ENCODE measurements around the gene GABPB2. TPM values are rescaled to one million over a fixed set of nuclear protein-coding genes. Genes with fewer than 3 reads are reported as not detected.

Gene GABPB2
- total RNA-seq, result 11.8 and 14.1 TPM in 2 replicates

GRCh38 chr1:151070474-151071276 is at the start of gene GABPB2:
Gene GABPB2, plus strand, starts transcription at chr1:151070761. Its CDS starts 17,429 bp downstream, at chr1:151088190.

DNA sequence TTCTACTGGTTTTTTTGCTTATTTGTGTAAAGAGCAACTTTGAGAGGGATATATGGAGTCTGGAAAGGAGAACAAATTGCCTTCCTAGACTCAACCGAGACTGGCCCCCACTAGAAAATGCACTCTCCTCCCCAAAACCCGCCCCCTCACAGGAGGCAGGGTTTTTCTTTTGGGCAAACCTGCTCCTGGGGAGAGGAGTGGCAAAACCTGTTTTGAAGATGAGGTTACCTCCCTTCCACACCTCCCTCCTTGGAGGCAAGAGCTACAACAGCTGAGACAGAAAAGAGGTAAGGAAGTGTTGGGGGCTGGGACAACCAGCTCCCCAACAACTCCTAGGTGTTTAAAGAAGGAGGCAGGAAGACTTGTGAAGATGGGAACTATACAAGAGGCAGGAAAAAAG is 34.2 kb upstream of the GABPB2 start, which contains the start of gene BNIPL:
BNIPL (plus strand) TSS at position 231 of the 400 bp plus-strand sequence; CDS start at position 371, 140 bp downstream.

DNA sequence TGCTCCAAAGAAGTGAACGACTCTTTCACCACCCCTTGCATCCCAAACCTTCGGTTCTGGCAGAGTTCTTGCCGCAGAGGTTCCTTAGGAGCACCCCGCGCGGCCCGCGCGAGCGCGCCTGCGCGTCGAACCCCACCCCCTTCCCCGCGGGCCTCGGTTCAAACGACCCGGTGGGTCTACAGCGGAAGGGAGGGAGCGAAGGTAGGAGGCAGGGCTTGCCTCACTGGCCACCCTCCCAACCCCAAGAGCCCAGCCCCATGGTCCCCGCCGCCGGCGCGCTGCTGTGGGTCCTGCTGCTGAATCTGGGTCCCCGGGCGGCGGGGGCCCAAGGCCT is 23.0 kb upstream of the GABPB2 start, which contains the start of gene C1orf56:
C1orf56 (plus strand) TSS at position 161 of the 334 bp plus-strand sequence; CDS start at position 258, 97 bp downstream.

GRCh38 chr1:151059109-151060006 is 11.2 kb upstream of the GABPB2 start, which contains the start of gene CDC42SE1:
Gene CDC42SE1, minus strand, starts transcription at chr1:151059622. Its CDS starts 3,892 bp downstream, at chr1:151055730.

DNA sequence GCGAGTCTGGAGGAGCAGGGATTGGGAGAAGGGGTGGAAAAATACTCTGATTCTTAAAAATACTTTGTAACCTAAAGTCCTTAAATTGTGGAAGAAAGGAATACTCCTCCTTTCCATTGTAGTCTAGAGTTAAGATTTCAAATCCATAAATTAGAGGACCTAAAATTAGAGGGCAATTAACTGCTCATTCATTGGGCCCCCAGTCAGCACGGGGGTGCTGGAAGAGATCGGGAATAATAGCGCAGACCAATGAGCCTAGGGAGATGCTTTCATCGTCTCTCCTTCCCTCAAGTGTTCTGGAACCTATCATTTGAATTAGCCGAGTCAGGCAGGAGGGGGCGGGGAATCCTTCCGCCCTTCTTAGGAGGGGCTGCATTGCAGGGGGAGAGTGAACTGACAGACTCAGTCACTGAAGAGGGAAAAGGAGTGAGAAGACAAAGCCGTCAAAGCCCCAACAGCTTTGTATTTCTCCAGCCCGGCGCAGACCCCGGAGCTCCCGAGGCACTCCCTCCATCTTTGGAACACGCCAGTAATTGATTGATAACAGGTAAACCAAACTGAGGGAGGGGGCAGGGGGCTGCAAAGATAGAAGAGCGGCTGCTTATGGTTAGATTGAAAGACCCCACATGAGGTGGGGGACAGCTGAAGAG is 10.4 kb upstream of the GABPB2 start, which contains the start of gene MLLT11:
MLLT11 (plus strand) TSS at position 391 of the 650 bp plus-strand sequence. CDS start 6,828 bp downstream, outside the sequence.

GRCh38 chr1:151146412-151147131 is 76.0 kb downstream of the GABPB2 start, which contains the start of gene SEMA6C:
Gene SEMA6C, minus strand, starts transcription at chr1:151146631. Its CDS starts 4,010 bp downstream, at chr1:151142621.

DNA sequence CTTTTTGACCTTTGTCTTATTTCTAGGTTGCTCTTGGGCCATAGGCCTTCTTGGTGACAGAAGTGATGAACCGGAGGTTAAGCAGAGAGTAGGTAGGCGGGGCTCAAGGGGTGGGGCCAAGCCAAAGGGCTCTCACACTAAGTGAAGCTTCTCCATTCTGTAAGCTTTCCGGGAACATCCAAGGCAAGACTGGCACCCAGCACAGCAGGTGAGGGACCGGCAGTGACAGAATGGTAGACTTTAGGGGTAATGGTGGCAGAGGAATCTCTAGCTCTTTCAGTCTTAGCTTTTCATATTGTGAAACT is 85.9 kb downstream of the GABPB2 start, which contains the start of gene TNFAIP8L2:
TNFAIP8L2 (plus strand) TSS at position 135 of the 305 bp plus-strand sequence. CDS start 2,049 bp downstream, outside the sequence.

GRCh38 chr1:151165738-151166504 is 95.4 kb downstream of the GABPB2 start, which contains the start of the genes LYSMD1 and SCNM1:
Gene LYSMD1, minus strand, starts transcription at chr1:151165902. Its CDS starts 644 bp downstream, at chr1:151165258.
Gene SCNM1, plus strand, starts transcription at chr1:151166144. Its CDS starts 9 bp downstream, at chr1:151166153.

Other genes with a start within 250 kb of the GABPB2 start
- 27.6 and 36.8 TPM in 2 replicates for gene ARNT, start 194.2 kb upstream of the GABPB2 start, total RNA-seq
- not detected in 2 replicates for gene CTXND2, start 183.6 kb upstream of the GABPB2 start, total RNA-seq
- 17.7 and 26.5 TPM in 2 replicates for gene SETDB1, start 144.4 kb upstream of the GABPB2 start, total RNA-seq
- gene CERS2, start 95.9 kb upstream of the GABPB2 start, total RNA-seq, result 121 and 138 TPM in 2 replicates
- gene ANXA9, start 88.5 kb upstream of the GABPB2 start, total RNA-seq, result not detected in 2 replicates
- gene MINDY1, start 63.9 kb upstream of the GABPB2 start, total RNA-seq, result 3.8 and 10.7 TPM in 2 replicates
- 19.0 and 19.9 TPM in 2 replicates for gene PRUNE1, start 62.3 kb upstream of the GABPB2 start, total RNA-seq
- gene BNIPL, start 34.2 kb upstream of the GABPB2 start, total RNA-seq, result 0.49 TPM in 1 of 2 replicates, not detected in the other
- gene C1orf56, start 23.0 kb upstream of the GABPB2 start, total RNA-seq, result 0.72 and 1.8 TPM in 2 replicates
- 41.9 and 42.8 TPM in 2 replicates for gene CDC42SE1, start 11.1 kb upstream of the GABPB2 start, total RNA-seq
- 1.8 and 2.1 TPM in 2 replicates for gene MLLT11, start 10.4 kb upstream of the GABPB2 start, total RNA-seq
- gene SEMA6C, start 75.9 kb downstream of the GABPB2 start, total RNA-seq, result 2.0 and 3.1 TPM in 2 replicates
- not detected in 2 replicates for gene TNFAIP8L2, start 85.9 kb downstream of the GABPB2 start, total RNA-seq
- gene LYSMD1, start 95.1 kb downstream of the GABPB2 start, total RNA-seq, result 7.6 and 8.7 TPM in 2 replicates
- 25.1 and 30.7 TPM in 2 replicates for gene SCNM1, start 95.4 kb downstream of the GABPB2 start, total RNA-seq
- gene TMOD4, start 105.2 kb downstream of the GABPB2 start, total RNA-seq, result not detected in 2 replicates
- 33.4 and 60.7 TPM in 2 replicates for gene VPS72, start 119.4 kb downstream of the GABPB2 start, total RNA-seq
- 42.6 and 49.4 TPM in 2 replicates for gene PIP5K1A, start 127.8 kb downstream of the GABPB2 start, total RNA-seq
- gene PSMD4, start 184.0 kb downstream of the GABPB2 start, total RNA-seq, result 120 and 130 TPM in 2 replicates
- gene ZNF687, start 211.5 kb downstream of the GABPB2 start, total RNA-seq, result 17.5 and 17.7 TPM in 2 replicates